ENCODE data around the gene ELAVL1. TPM values are rescaled to one million over a fixed set of nuclear protein-coding genes. Genes with fewer than 3 reads are reported as not detected.

The ELAVL1 gene
- total and polyA plus RNA-seq, 2 of the 13 experiments (the other 11 are each of a cell fraction or from before 2014, with no cell fraction given): 27.9 to 38.4 TPM

DNA sequence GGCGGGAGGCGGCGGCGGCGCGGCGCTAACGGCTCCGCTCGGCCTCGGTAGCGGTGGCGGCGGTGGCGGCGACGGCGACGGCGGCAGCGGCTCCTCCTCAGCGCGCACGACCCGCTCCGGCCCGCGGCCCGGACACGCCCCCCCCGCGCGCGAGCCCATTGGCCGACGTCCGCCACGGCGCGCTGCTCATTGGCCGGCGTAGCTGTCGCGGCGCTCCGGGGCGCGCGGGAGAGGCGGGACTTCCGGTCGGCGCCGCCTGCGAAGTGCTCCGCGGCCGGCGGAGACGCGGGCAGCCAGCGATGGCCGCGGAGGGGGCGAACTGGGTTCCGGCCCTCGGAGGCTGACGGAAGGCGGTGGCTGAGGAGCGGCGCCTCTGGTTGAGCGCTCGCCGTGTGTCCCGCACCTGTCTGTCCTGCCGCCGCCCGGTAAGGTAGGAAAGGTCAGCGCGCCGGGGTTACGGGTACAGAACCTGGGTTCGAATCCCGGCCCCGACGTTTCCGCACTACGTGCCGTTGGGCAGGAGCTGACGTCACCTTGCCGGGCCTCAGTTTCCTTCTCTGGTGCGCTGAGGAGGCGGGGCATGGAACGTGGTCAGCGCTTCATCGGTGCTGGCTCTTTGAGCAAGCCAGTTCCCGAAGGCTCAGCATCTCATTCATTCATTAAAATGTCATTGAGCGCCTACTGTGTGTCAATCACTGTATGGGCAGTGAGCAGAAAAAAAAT lies at the start of gene ELAVL1 (continued):
- TF ChIP-seq ZNF513 (CRISPR knock-in tag; conservative IDR thresholded peaks at IDR 0.05): 0 out of 2 replicates have a peak, but pooled peaks have one; percentile 72
- no peak for TF ChIP-seq ZNF17 (CRISPR knock-in tag; IDR thresholded peaks at IDR 0.05)
- no peak for TF ChIP-seq ZFP36L1 (CRISPR knock-in tag; IDR thresholded peaks at IDR 0.05)
- TF ChIP-seq, protein P1, sequence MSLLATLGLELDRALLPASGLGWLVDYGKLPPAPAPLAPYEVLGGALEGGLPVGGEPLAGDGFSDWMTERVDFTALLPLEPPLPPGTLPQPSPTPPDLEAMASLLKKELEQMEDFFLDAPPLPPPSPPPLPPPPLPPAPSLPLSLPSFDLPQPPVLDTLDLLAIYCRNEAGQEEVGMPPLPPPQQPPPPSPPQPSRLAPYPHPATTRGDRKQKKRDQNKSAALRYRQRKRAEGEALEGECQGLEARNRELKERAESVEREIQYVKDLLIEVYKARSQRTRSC (CRISPR knock-in tag; IDR thresholded peaks at IDR 0.05; ENCODE audit: low read depth): 0 out of 2 replicates have a peak, but pooled peaks have one; percentile 53
- no peak for TF ChIP-seq SSRP1 (CRISPR knock-in tag; IDR thresholded peaks at IDR 0.05)
- peak; percentile 64 for TF ChIP-seq SALL1 (CRISPR knock-in tag; IDR thresholded peaks at IDR 0.05)
- no peak for TF ChIP-seq ZNF7 (CRISPR knock-in tag; IDR thresholded peaks at IDR 0.05)
- TF ChIP-seq NBN (conservative IDR thresholded peaks at IDR 0.05): no peak
- TF ChIP-seq SIX1 (CRISPR knock-in tag; IDR thresholded peaks at IDR 0.05; ENCODE audit: borderline replicate concordance): no peak
- no peak for TF ChIP-seq CERS6 (CRISPR knock-in tag; IDR thresholded peaks at IDR 0.05)
- no peak; the same call in 1 of the 2 replicates for TF ChIP-seq CSRNP2 (CRISPR knock-in tag; conservative IDR thresholded peaks at IDR 0.05; ENCODE audit: low read depth)
- TF ChIP-seq PPARG (CRISPR knock-in tag; conservative IDR thresholded peaks at IDR 0.05): no peak
- TF ChIP-seq LCORL (IDR thresholded peaks at IDR 0.05): no peak
- TF ChIP-seq LCORL (CRISPR knock-in tag; IDR thresholded peaks at IDR 0.05): no peak
- peak; percentile 88; the same call in 1 of the 2 replicates for TF ChIP-seq ZBTB25 (CRISPR knock-in tag; IDR thresholded peaks at IDR 0.05)
- TF ChIP-seq, protein P2, sequence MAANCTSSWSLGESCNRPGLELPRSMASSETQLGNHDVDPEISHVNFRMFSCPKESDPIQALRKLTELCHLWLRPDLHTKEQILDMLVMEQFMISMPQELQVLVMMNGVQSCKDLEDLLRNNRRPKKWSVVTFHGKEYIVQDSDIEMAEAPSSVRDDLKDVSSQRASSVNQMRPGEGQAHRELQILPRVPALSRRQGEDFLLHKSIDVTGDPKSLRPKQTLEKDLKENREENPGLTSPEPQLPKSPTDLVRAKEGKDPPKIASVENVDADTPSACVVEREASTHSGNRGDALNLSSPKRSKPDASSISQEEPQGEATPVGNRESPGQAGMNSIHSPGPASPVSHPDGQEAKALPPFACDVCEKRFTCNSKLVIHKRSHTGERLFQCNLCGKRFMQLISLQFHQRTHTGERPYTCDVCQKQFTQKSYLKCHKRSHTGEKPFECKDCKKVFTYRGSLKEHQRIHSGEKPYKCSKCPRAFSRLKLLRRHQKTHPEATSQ (CRISPR knock-in tag; IDR thresholded peaks at IDR 0.05; ENCODE audit: borderline replicate concordance): peak; percentile 68; the same call in 1 of the 2 replicates
- TF ChIP-seq TGIF2 (CRISPR knock-in tag; IDR thresholded peaks at IDR 0.05): 0 out of 2 replicates have a peak, but pooled peaks have one; percentile 71
- no peak for TF ChIP-seq SATB2 (CRISPR knock-in tag; IDR thresholded peaks at IDR 0.05)
- TF ChIP-seq ZGPAT (CRISPR knock-in tag; IDR thresholded peaks at IDR 0.05): peak; percentile 31; the same call in 1 of the 2 replicates
- TF ChIP-seq NFE2 (CRISPR knock-in tag; IDR thresholded peaks at IDR 0.05): no peak
